ENCODE results near the gene DPYD.

DPYD gene

DNA sequence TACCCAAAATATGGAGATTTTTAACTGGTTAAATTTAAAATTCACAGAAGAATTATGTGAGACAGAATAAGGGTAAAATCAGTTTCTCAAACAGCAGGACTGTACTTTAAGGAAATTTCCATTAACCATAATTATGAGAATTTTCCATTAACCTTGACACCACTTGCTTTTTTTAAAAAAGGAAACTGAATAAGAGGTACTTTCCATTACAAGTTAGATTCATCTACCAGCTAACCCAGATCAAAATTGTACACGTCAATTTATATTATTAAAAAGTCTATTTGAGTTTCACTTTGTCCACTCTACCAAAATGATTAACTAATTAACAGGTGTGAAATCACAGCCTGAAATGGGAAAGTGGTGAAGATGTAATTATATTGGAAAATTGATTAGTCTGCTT is 414.5 kb downstream of the DPYD start:
- DNase-seq: no peak

- no peak for DNase-seq
These were observed 415.0 kb downstream of the DPYD start for GRCh38 chr1:97505816-97506215.

DNA sequence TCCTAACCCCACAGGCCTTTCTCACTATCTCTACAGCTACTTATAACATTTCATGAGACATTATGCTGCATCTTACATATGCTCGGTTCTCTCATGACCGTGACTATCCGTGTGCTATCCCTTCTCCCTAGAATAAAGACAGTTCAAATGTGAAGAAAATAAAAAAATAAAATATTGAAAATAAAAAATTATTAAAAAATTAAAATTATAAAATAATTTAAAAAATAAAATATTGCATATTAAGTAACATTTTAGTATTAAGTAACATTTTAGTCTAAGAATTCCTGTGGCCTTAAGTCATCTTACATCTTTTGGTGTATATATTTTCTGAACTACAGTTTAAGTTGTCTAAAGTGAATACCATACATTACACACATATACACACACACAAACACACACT is 415.5 kb downstream of the DPYD start:
- DNase-seq: no peak

- DNase-seq: no peak
These were observed 418.5 kb downstream of the DPYD start for GRCh38 chr1:97502360-97502759.

- DNase-seq: no peak
These were observed 419.2 kb downstream of the DPYD start for GRCh38 chr1:97501628-97502027.

GRCh38 chr1:97500760-97501159 is 420.1 kb downstream of the DPYD start:
- no peak for DNase-seq

- no peak for DNase-seq
These were observed 421.2 kb downstream of the DPYD start for GRCh38 chr1:97499667-97500066.

DNA sequence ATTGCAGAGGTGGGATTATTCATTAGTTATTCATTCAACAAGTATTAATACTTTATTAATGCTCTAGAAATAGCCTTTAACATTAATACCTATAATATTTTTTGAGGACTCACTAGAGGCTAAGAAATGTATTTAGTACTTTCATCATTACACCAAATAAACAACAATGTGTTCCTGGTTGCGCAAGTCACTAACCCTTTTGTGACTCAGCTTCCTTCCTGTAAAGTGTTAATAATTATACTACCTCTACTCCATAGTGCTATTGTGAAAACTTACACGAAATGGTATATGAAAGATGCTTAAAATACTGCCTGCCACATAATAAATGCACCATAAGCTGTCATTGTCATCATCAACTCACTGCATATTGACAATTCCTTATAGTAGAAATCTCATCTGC is 431.0 kb downstream of the DPYD start:
- no peak for DNase-seq

- DNase-seq: no peak
These were observed 432.3 kb downstream of the DPYD start for GRCh38 chr1:97488530-97488929.

GRCh38 chr1:97482022-97482421 is 438.8 kb downstream of the DPYD start:
- DNase-seq: no peak

GRCh38 chr1:97467445-97467844 is 453.4 kb downstream of the DPYD start:
- no peak for DNase-seq

GRCh38 chr1:97464305-97464704 is 456.5 kb downstream of the DPYD start:
- no peak for DNase-seq

DNA sequence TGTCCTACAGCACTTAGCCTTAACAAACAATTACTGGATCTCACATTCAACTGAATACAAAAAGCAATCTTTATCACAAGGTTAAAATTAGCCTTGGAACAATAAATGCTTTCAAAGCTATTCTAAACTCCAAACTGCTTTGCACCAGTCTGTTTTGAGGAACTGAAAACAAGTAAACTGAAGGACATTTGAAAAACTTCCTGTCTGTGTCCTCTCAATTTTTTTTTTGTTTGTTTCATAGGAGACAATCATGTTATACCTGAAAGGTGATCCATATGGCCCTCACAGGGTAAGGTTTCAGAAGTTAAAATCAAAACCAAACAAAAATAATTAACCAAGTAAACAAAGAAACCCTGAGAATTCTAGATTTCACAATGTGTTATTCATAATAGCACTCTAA is 459.1 kb downstream of the DPYD start:
- DNase-seq: no peak

- no peak for DNase-seq
These were observed 463.3 kb downstream of the DPYD start for GRCh38 chr1:97457446-97458089.

GRCh38 chr1:97451944-97452343 is 468.9 kb downstream of the DPYD start:
- no peak for DNase-seq

DNA sequence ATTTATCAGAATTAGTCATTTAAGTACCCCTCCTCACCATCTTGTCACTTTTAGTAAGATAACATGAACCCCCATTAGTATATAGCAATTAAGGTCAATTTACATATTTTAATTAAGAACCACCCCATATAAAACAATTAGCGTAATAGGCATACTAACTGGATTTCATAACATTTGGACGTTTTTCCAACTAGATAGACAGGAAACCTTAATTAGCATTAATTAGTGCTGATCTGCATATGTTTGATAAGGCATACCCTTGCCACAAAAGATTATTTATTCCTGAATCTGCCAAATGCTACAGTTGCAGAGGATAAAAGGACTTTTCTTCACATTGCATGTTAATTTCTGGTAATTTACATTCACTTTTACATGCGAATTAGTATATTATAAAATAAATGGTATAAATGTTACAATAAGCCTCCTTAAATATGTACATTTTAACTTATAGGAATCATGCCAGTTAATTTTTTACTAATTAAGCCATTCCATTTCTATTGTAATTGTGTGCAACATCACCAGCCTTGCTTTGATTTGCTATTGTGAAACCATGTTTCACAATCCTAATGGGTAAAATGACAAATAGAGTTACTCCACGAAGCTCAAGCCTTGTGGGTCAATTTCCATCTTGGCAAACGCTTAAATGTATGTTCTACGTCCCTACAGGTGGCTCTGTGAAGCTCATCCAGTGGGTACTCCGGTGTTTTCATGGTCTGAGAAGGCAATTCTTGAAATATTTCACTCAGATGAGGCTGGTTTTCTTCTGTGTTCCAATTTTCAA is 469.6 kb downstream of the DPYD start:
- no peak for DNase-seq

GRCh38 chr1:97441966-97442365 is 478.9 kb downstream of the DPYD start:
- no peak for DNase-seq

GRCh38 chr1:97433824-97434177 is 487.0 kb downstream of the DPYD start:
- no peak for DNase-seq

DNA sequence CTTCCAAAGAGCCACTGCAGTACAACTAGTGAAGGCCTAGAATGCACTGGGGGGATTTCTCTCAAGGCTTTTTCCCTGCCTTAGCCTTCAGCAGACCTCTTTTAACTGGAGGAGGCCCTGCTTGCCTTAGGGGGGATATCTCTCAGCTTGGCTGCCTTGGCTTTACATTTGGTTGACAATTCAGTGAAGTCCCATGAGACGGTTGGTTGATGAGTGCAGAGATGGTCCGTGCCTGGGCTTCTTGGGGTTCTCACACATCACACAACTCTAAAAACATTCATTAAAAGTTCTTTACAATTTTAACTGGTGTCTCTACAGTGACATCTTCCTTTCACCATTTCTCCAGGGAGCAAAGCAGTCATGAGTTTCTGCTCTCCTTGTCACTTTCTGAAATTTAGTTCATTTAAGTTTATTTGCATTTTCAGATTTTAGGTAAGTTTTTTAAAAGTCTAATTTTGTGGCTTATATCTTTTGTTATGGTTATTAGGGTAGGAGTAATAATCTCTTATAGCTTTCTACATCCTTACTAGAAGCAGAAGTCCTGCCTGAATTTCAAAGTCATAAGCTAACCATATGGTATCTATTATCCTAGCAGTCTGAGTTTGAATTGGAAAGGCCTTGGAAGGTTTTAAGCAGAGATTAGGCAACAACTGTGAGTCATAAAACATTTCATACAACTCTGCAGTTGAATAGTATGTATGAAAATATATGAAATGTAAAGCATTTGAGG is 487.6 kb downstream of the DPYD start:
- DNase-seq: no peak

GRCh38 chr1:97427371-97427770 is 493.5 kb downstream of the DPYD start:
- DNase-seq: no peak

- DNase-seq: no peak
These were observed 496.6 kb downstream of the DPYD start for GRCh38 chr1:97424209-97424608.

GRCh38 chr1:97423403-97423802 is 497.4 kb downstream of the DPYD start:
- DNase-seq: no peak

GRCh38 chr1:97417661-97418060 is 503.2 kb downstream of the DPYD start:
- DNase-seq: no peak

- no peak for DNase-seq
These were observed 506.0 kb downstream of the DPYD start for GRCh38 chr1:97414682-97415312.

All from activated CD4-positive, CD25-positive, alpha-beta regulatory T cell treated with anti-CD3 and anti-CD28 coated beads, Interleukin-2, amount 50 U/mL, for 72 hours (primary cell).